Aorta (tissue), 5 donors: ENCODE data around the gene H1-8. TPM values are rescaled to one million over a fixed set of nuclear protein-coding genes. Genes with fewer than 3 reads are reported as not detected.

Experiments
- ATAC-seq: fragments of 200-7000 bp; cut with Tn5 transposase; one replicate; pipeline ENCODE4 v1.9.1; 2022; ENCODE audit warnings: moderate library complexity; ENCODE audit not compliant: low FRiP score
- DNase-seq, 2 donors: peaks; one replicate each; pipeline ENCODE4 v3.0.0-alpha.2; 2020
- H3K27ac ChIP-seq, 2 donors: one replicate each; pipeline ENCODE4 v1.5.1; 2013; ENCODE audit warnings: low read length in 2 of 2, mild to moderate bottlenecking in 2 of 2, moderate library complexity in 2 of 2, control low read depth in 1 of 2, inconsistent platforms in 1 of 2, low read depth in 1 of 2
- H3K27me3 ChIP-seq, 2 donors: one replicate each; pipeline ENCODE4 v1.6.1; 2013; ENCODE audit warnings: control low read depth in 1 of 2, low read length in 1 of 2, mild to moderate bottlenecking in 1 of 2, moderate library complexity in 1 of 2; ENCODE audit not compliant: insufficient read depth in 2 of 2, control insufficient read depth in 1 of 2
- H3K36me3 ChIP-seq, 2 donors: one replicate each; pipeline ENCODE4 v1.6.1; 2013; ENCODE audit warnings: control low read depth in 1 of 2, low read length in 1 of 2, mild to moderate bottlenecking in 1 of 2; ENCODE audit not compliant: insufficient read depth in 2 of 2, control insufficient read depth in 1 of 2
- H3K4me1 ChIP-seq, 2 donors: one replicate each; pipeline ENCODE4 v1.6.1; 2013; ENCODE audit warnings: low read length in 2 of 2, control low read depth in 1 of 2, mild to moderate bottlenecking in 1 of 2, moderate library complexity in 1 of 2; ENCODE audit not compliant: insufficient read depth in 2 of 2, control insufficient read depth in 1 of 2
- H3K4me3 ChIP-seq, 2 donors: one replicate each; pipeline ENCODE4 v1.5.1; 2013; ENCODE audit warnings: low read length in 2 of 2, control low read depth in 1 of 2, mild to moderate bottlenecking in 1 of 2
- H3K9me3 ChIP-seq: one replicate; pipeline ENCODE4 v1.6.1; 2013; ENCODE audit warnings: mild to moderate bottlenecking, low read length; ENCODE audit not compliant: control insufficient read depth
- WGBS, 2 donors: extraction: QIAGEN DNeasy Blood & Tissue Kit; methylation state at CpG; one replicate each; pipeline ENCODE4 v1.1.7; 2013; 5-methylcytosine and 5-hydroxymethylcytosine counted together
- intact Hi-C, 2 donors: fragments of 100-400 bp; cut with DNase I; formaldehyde crosslinking; loops; one replicate each; pipeline versions ENCODE4 v1.14.2 to v1.15.0; 2022
- polyA plus RNA-seq, 2 donors: library from polyadenylated mRNA; stranded (reverse); fragments of 200-250 nt; gene quantifications; one replicate each; pipeline ENCODE4 v1.2.3, GENCODE V29; 2013
- total RNA-seq, 2 donors: library from RNA; stranded (reverse); fragmentation: NEBNext Ultra II Directional; extraction: Animal tissue kit (Norgen Biotek cat#: 25700); gene quantifications; one replicate each; pipeline ENCODE4 v1.2.1, GENCODE V29; 2021
- donor health status: healthy with polysubstance abuse.
- donor health status: Bipolar disorder and iron deficiency.
- donor health status: DM: no; HTN: no; CAD: no.
- donor health status: DM: no; HTN: no; CAD: no.
- donor health status: DM: yes; HTN: yes; CAD: no.

The H1-8 gene
- total and polyA plus RNA-seq, 4 donors = not detected

DNA sequence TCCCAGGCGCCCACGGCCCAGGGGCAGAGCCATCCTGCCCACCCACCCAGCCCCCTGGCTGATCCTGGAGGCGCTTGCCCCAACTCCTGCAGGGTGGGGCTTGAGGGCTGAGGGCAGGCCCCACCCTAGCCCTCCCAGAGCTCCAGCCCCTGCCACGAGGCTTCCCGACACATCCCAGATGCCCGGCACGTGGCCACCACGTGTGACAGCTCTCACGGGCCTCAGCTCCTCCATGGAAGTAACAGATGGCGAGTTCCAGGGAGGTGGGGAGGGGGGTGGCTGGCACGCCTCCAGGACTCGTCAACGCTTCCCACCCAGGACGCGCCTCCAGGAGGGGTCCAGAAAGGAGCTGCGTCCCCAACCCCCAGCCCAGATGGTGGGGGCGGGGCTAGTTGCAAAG lies 34.4 kb downstream of the H1-8 start:
- Histone ChIP-seq H3K36me3 (peaks cover 0 to 2% of the 10 kb centered on the region in 2 donors), H3K4me3 (no peak overlapping the region), H3K27me3 (no peaks in the 10 kb centered on the region), H3K27ac (no peak overlapping the region), H3K9me3 (no peaks in the 10 kb centered on the region), H3K4me1 (no peaks in the 10 kb centered on the region)
- WGBS, 2 donors = 62 to 72% methylated on average over 15 to 17 of the region's 17 CpGs
- intact Hi-C loops = no loop called here
- no peak for ATAC-seq
- peak in 1 of 2 donors; percentile 87 for DNase-seq

- no peaks in the 10 kb centered on the region for H3K9me3 ChIP-seq
- peak in 1 of 2 donors; percentile 84 for DNase-seq
- no peak for ATAC-seq
- H3K36me3 ChIP-seq = peaks cover 0 to 2% of the 10 kb centered on the region in 2 donors
- H3K4me1 ChIP-seq = no peaks in the 10 kb centered on the region
- intact Hi-C loops = no loop called here
- no peaks in the 10 kb centered on the region for H3K27me3 ChIP-seq
- 86 to 91% methylated on average over 21 of the region's 21 CpGs for WGBS, 2 donors
- no peak overlapping the region for H3K27ac ChIP-seq
- no peak overlapping the region for H3K4me3 ChIP-seq
Measured at GRCh38 chr3:129577925-129578786, 35.2 kb downstream of the H1-8 start.

DNA sequence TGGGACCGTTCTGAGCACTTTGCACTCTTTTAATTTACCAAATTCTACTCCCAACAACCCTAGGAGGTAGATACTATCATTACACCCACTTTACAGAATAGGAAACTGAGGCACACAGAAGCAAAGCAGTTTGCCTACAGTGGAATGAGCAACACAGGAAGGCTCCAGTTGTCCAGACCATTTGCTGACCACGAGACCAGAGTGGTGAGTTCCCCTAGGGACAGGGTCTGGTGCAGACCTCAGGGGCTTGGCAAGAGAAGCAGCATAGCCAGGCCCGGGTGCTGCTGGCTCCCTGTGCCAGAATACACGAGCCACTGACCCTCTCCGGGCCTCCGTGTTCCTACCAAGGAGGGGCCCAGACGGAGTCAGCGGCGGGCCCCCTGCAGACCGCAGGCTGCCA lies 37.0 kb downstream of the H1-8 start:
- no peak for ATAC-seq
- DNase-seq = no peak
- WGBS, 2 donors = 45 to 47% methylated on average over 10 of the region's 10 CpGs
- H3K36me3 ChIP-seq = no peaks in the 10 kb centered on the region
- H3K9me3 ChIP-seq = no peaks in the 10 kb centered on the region
- no peak overlapping the region for H3K27ac ChIP-seq
- intact Hi-C loops = no loop called here
- no peaks in the 10 kb centered on the region for H3K4me1 ChIP-seq
- H3K4me3 ChIP-seq = no peak overlapping the region
- no peaks in the 10 kb centered on the region for H3K27me3 ChIP-seq

DNA sequence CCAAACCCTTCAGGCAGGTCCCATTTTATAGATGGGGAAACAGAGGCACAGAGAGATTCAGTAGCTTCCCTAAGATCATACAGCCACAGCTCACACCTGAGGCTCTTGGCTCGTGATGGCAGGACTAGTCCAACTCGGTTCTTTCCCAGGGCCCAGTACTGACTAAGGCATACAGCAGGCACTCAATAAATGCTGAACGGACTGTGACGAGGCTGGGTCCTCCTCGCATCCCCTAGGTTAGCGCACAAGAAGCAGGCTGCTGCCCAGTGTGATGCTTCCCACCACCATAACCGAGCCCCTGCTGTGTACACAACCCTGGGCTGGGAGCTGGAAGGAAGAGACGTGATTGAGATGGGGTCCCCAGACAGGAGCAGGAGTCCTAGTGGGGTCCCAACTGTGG lies 38.6 kb downstream of the H1-8 start:
- intact Hi-C loops = no loop called here
- Histone ChIP-seq H3K4me3 (no peak overlapping the region), H3K27ac (no peak overlapping the region), H3K27me3 (no peaks in the 10 kb centered on the region), H3K4me1 (no peaks in the 10 kb centered on the region), H3K9me3 (no peaks in the 10 kb centered on the region), H3K36me3 (no peaks in the 10 kb centered on the region)
- ATAC-seq (no peak), DNase-seq (no peak)
- 94 to 97% methylated on average over 8 of the region's 8 CpGs for WGBS, 2 donors

- no peaks in the 10 kb centered on the region for H3K4me1 ChIP-seq
- intact Hi-C loops = no loop called here
Measured at GRCh38 chr3:129582799-129583198, 39.8 kb downstream of the H1-8 start.

GRCh38 chr3:129583289-129583688 lies 40.3 kb downstream of the H1-8 start:
- Histone ChIP-seq H3K4me3 (no peak overlapping the region), H3K36me3 (no peaks in the 10 kb centered on the region), H3K9me3 (no peaks in the 10 kb centered on the region), H3K4me1 (no peaks in the 10 kb centered on the region), H3K27me3 (no peaks in the 10 kb centered on the region), H3K27ac (no peak overlapping the region)
- WGBS, 2 donors = 91 to 94% methylated on average over 9 of the region's 9 CpGs
- ATAC-seq (no peak), DNase-seq (no peak)
- intact Hi-C loops = no loop called here

More at GRCh38 chr3:129582799-129583198, 39.8 kb downstream of the H1-8 start:
- DNase-seq (no peak), ATAC-seq (no peak)
- H3K27ac ChIP-seq = no peak overlapping the region
- WGBS, 2 donors = 87 to 89% methylated on average over 5 of the region's 5 CpGs
- H3K27me3 ChIP-seq = no peaks in the 10 kb centered on the region
- H3K9me3 ChIP-seq = no peaks in the 10 kb centered on the region
- H3K36me3 ChIP-seq = no peaks in the 10 kb centered on the region
- no peak overlapping the region for H3K4me3 ChIP-seq

GRCh38 chr3:129584631-129585030 lies 41.7 kb downstream of the H1-8 start:
- intact Hi-C loops = no loop called here
- ATAC-seq (no peak), DNase-seq (no peak)
- Histone ChIP-seq H3K27ac (no peak overlapping the region), H3K4me3 (no peak overlapping the region), H3K36me3 (no peaks in the 10 kb centered on the region), H3K27me3 (no peaks in the 10 kb centered on the region), H3K9me3 (no peaks in the 10 kb centered on the region), H3K4me1 (no peaks in the 10 kb centered on the region)
- WGBS, 2 donors = 93 to 95% methylated on average over 3 of the region's 3 CpGs

DNA sequence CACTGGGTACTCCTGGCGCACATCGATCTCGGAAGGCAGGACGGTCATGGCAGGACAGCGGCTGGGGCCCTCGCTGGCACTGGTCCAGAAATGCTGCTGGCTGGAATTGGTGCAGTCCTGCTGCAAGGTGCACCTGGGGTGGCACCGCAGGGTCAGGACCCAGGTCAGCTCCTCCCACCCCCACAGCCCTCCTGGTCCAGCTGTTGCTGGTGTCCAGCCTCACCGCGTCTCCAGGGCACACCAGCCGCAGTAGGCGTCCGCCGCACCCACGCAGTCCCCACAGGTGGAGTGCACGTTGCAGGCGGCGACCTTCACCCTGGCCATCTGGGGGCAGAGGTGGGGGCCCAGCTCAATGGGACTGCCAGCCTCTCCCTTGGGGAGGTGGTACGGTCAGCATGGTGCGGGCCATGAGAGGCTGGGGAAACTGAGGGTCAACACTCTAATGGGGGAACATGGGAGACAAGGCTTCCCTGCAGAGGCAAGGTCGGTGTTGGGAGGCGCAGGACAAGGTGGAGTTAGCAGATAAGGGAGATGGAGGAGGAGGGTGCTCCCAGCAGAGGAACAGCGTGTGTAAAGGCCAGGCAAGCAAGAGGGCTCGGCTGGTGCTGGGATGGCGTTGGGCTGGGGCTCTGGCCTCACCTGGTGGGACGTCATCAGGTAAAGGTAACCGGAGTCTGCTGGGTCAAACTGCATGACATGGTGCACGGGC lies 43.1 kb downstream of the H1-8 start:
- no peaks in the 10 kb centered on the region for H3K27me3 ChIP-seq
- no peaks in the 10 kb centered on the region for H3K36me3 ChIP-seq
- DNase-seq = no peak
- WGBS, 2 donors = 94% methylated on average over 27 of the region's 27 CpGs
- no peak overlapping the region for H3K27ac ChIP-seq
- H3K4me3 ChIP-seq = no peak overlapping the region
- no peak for ATAC-seq
- intact Hi-C loops = no loop called here
- H3K9me3 ChIP-seq = no peaks in the 10 kb centered on the region
- H3K4me1 ChIP-seq = no peaks in the 10 kb centered on the region
